A549 (cell line): ENCODE results near the gene NR2E1. TPM values are rescaled to one million over a fixed set of nuclear protein-coding genes. Genes with fewer than 3 reads are reported as not detected.

Experiments
- ATAC-seq, 2 experiments: fragments of 200-7000 bp in 1 of 2; fragments of >200 bp in 1 of 2; cut with Nextera tagmentation in 1 of 2; cut with Tn5 transposase in 1 of 2; 3 replicates each; pipeline versions ENCODE4 v1.8.0 to v1.9.1; 2018 to 2020; ENCODE audit warnings: mild to moderate bottlenecking in 1 of 2, moderate library complexity in 1 of 2
- CTCF ChIA-PET: fragments of 300-600 bp; sonication (Branson Sonifier 250); formaldehyde crosslinking; extraction: SDS; loops from one replicate; lab custom pipeline; 2021; ENCODE audit warnings: antibody characterized with exemption, inconsistent platforms; lab: Yijun Ruan, JAX
- POLR2A ChIA-PET: fragments of 350-600 bp; formaldehyde crosslinking; extraction: SDS; loops from one replicate; lab custom pipeline; 2021; ENCODE audit warnings: antibody characterized with exemption, inconsistent platforms; lab: Yijun Ruan, JAX
- DNase-seq, 2 experiments: peaks; one replicate each; pipeline versions ENCODE4 v3.0.0 to v3.0.0-alpha.2; 2011 to 2016; ENCODE audit warnings: low read depth in 1 of 2, low spot score in 1 of 2
- FAIRE-seq: peaks from 2 replicates; lab custom pipeline; 2011; peaks lifted over from hg19 to GRCh38; lab: Jason Lieb, UNC
- H3K27ac ChIP-seq, 2 experiments: fragments of >200 bp; sonication (Bioruptor Twin); formaldehyde crosslinking; 3 replicates each; pipeline ENCODE4 v1.5.1; 2016 to 2017
- H3K4me1 ChIP-seq: fragments of >200 bp; sonication (Bioruptor Twin); formaldehyde crosslinking; 3 replicates; pipeline ENCODE4 v1.6.1; 2016
- H3K4me2 ChIP-seq: fragments of >200 bp; sonication (Bioruptor Twin); formaldehyde crosslinking; 3 replicates; pipeline ENCODE4 v1.6.1; 2016
- H3K4me3 ChIP-seq: fragments of >200 bp; sonication (Bioruptor Twin); formaldehyde crosslinking; 3 replicates; pipeline ENCODE4 v1.5.1; 2016
- H3K9me3 ChIP-seq: fragments of >200 bp; sonication (Bioruptor Twin); formaldehyde crosslinking; 3 replicates; pipeline ENCODE4 v1.6.1; 2016
- ATOH8 ChIP-seq: fragments of 250-450 bp; sonication (Bioruptor Pico); IDR thresholded peaks from 2 replicates; pipeline ENCODE4 v1.5.0; 2020; ENCODE audit warnings: low read depth, mild to moderate bottlenecking, moderate library complexity
- BCL3 ChIP-seq: fragments of >200 bp; sonication (Bioruptor Twin); formaldehyde crosslinking; IDR thresholded peaks from 3 replicates; pipeline ENCODE4 v1.6.1; 2016
- CHD2 ChIP-seq: fragments of 150-350 bp; IDR thresholded peaks from 2 replicates; pipeline ENCODE4 v1.6.1; 2014; ENCODE audit warnings: low read length; ENCODE audit not compliant: partially characterized antibody
- CTCF ChIP-seq: fragments of >200 bp; sonication (Bioruptor Twin); formaldehyde crosslinking; IDR thresholded peaks from 3 replicates; pipeline ENCODE4 v1.5.1; 2016
- E2F6 ChIP-seq: IDR thresholded peaks from 2 replicates; pipeline ENCODE4 v1.6.1; 2012; ENCODE audit warnings: low read depth, borderline replicate concordance
- ELK1 ChIP-seq: fragments of 150-350 bp; IDR thresholded peaks from 2 replicates; pipeline ENCODE4 v1.6.1; 2014; ENCODE audit warnings: low read depth, mild to moderate bottlenecking, low read length
- HDAC2 ChIP-seq: fragments of 200-600 bp; sonication (generic); IDR thresholded peaks from 2 replicates; pipeline ENCODE4 v1.6.1; 2016
- HES2 ChIP-seq: fragments of >200 bp; sonication (Bioruptor Twin); formaldehyde crosslinking; IDR thresholded peaks from 2 replicates; pipeline ENCODE4 v1.6.1; 2016
- HMGXB4 ChIP-seq: fragments of 250-450 bp; sonication (Bioruptor Pico); IDR thresholded peaks from 2 replicates; pipeline ENCODE4 v1.5.0; 2021; ENCODE audit warnings: mild to moderate bottlenecking, moderate library complexity, borderline replicate concordance
- HOXB5 ChIP-seq: fragments of 250-450 bp; sonication (Bioruptor Pico); IDR thresholded peaks from 2 replicates; pipeline ENCODE4 v1.5.0; 2020; ENCODE audit warnings: mild to moderate bottlenecking, moderate library complexity
- JUNB ChIP-seq: fragments of >200 bp; sonication (Bioruptor Twin); formaldehyde crosslinking; IDR thresholded peaks from 2 replicates; pipeline ENCODE4 v1.6.1; 2016
- KDM1A ChIP-seq: fragments of 200-600 bp; sonication (generic); IDR thresholded peaks from 2 replicates; pipeline ENCODE4 v1.6.1; 2016; ENCODE audit warnings: low read depth, mild to moderate bottlenecking
- MAFK ChIP-seq: fragments of 450-650 bp; IDR thresholded peaks from 2 replicates; pipeline ENCODE4 v1.6.1; 2014; ENCODE audit not compliant: partially characterized antibody
- MAX ChIP-seq: IDR thresholded peaks from 2 replicates; pipeline ENCODE4 v1.6.1; 2012
- MAZ ChIP-seq: fragments of 150-350 bp; IDR thresholded peaks from 2 replicates; pipeline ENCODE4 v1.6.1; 2014; ENCODE audit warnings: antibody characterized with exemption, low read depth, low read length, borderline replicate concordance
- POLR2A ChIP-seq: IDR thresholded peaks from 2 replicates; pipeline ENCODE4 v1.6.1; 2012; ENCODE audit warnings: mild to moderate bottlenecking, low read length
- RCOR1 ChIP-seq: fragments of 150-350 bp; IDR thresholded peaks from 2 replicates; pipeline ENCODE4 v1.6.1; 2014; ENCODE audit warnings: antibody characterized with exemption, low read length, low read depth
- TFCP2L1 ChIP-seq: fragments of 250-450 bp; sonication (Bioruptor Pico); IDR thresholded peaks from 2 replicates; pipeline ENCODE4 v1.5.0; 2021; ENCODE audit warnings: mild to moderate bottlenecking
- ZNF302 ChIP-seq: fragments of 250-450 bp; sonication (Bioruptor Pico); IDR thresholded peaks from 2 replicates; pipeline ENCODE4 v1.9.0; 2021; ENCODE audit warnings: inconsistent platforms, mild to moderate bottlenecking, moderate library complexity
- WGBS: methylation state at CpG from one replicate; pipeline ENCODE4 v1.1.6; 2017; ENCODE audit errors: missing lambda C conversion rate; 5-methylcytosine and 5-hydroxymethylcytosine counted together
- polyA plus RNA-seq, 4 experiments: library from polyadenylated mRNA; depleted of rRNA in 3 of 4; stranded (reverse); fragments of >200 nt; fragmentation: RNase III in 1 of 4; extraction: RNeasy Plus Mini Kit Qiagen cat#74134 plus additional on column Dnase treatment in 1 of 4; gene quantifications; 2 replicates in 3 of 4; 3 replicates in 1 of 4; pipeline ENCODE4 v1.2.3, GENCODE V29; 2011 to 2017

NR2E1 gene
- polyA plus RNA-seq, 2 of the 4 experiments (the other 2 are of a cell fraction) = 0.03 TPM; not detected in 1

- no peak for ATAC-seq
- TF ChIP-seq JUNB (no peak), CTCF (no peak), HES2 (no peak), POLR2A (no peak), HMGXB4 (no peak), ELK1 (no peak), TFCP2L1 (CRISPR knock-in tag) (no peak), ATOH8 (CRISPR knock-in tag) (no peak)
- CTCF ChIA-PET = interaction anchor here (0.6 to 1.0 kb wide), 2 partner anchors 60 to 119 kb away, joined by 3 read pairs; no protein-coding TSS in a partner anchor
Observed at GRCh38 chr6:108171918-108172516, 6.2 kb downstream of the NR2E1 start.

GRCh38 chr6:108174371-108175175 is 8.8 kb downstream of the NR2E1 start:
- WGBS = 83% methylated on average over 29 of the region's 43 CpGs
- H3K9me3 ChIP-seq = no peaks in the 10 kb centered on the region
- POLR2A ChIA-PET = no interaction called here
- CTCF ChIA-PET = no interaction called here
- ATAC-seq (no peak), DNase-seq (no peak), FAIRE-seq (no peak)
- no peak overlapping the region for H3K4me3 ChIP-seq
- no peak overlapping the region for H3K27ac ChIP-seq
- H3K4me2 ChIP-seq = no peak overlapping the region
- TF ChIP-seq JUNB (no peak), ZNF302 (CRISPR knock-in tag) (no peak), HOXB5 (CRISPR knock-in tag) (no peak), CHD2 (no peak), KDM1A (no peak), BCL3 (no peak), HDAC2 (no peak), MAX (no peak), MAZ (no peak), E2F6 (no peak), TFCP2L1 (CRISPR knock-in tag) (no peak), MAFK (no peak), RCOR1 (no peak)
- TF ChIP-seq, all 56 proteins: peak for 0
- no peaks in the 10 kb centered on the region for H3K4me1 ChIP-seq

More at GRCh38 chr6:108171918-108172516, 6.2 kb downstream of the NR2E1 start:
- DNase-seq (no peak), FAIRE-seq (no peak)
- no peak overlapping the region for H3K4me3 ChIP-seq
- H3K4me1 ChIP-seq = no peaks in the 10 kb centered on the region
- POLR2A ChIA-PET = no interaction called here
- H3K9me3 ChIP-seq = no peaks in the 10 kb centered on the region
- no peak overlapping the region for H3K27ac ChIP-seq
- 59% methylated on average over 1 of the region's 3 CpGs for WGBS
- no peak overlapping the region for H3K4me2 ChIP-seq
